A549 (cell line): Measurements from ENCODE around the gene TMEM163. TPM values are rescaled to one million over a fixed set of nuclear protein-coding genes. Genes with fewer than 3 reads are reported as not detected.
"Not testable (repeated sequence)": the region's sequence is repeated elsewhere in the genome, so short reads cannot be mapped to it uniquely, and the experiment has no call there.

Experiments
- ATAC-seq, 2 experiments: fragments of 200-7000 bp in 1 of 2; fragments of >200 bp in 1 of 2; cut with Nextera tagmentation in 1 of 2; cut with Tn5 transposase in 1 of 2; 3 replicates each; pipeline versions ENCODE4 v1.8.0 to v1.9.1; 2018 to 2020; ENCODE audit warnings: mild to moderate bottlenecking in 1 of 2, moderate library complexity in 1 of 2
- CTCF ChIA-PET: fragments of 300-600 bp; sonication (Branson Sonifier 250); formaldehyde crosslinking; extraction: SDS; loops from one replicate; lab custom pipeline; 2021; ENCODE audit warnings: antibody characterized with exemption, inconsistent platforms; lab: Yijun Ruan, JAX
- POLR2A ChIA-PET: fragments of 350-600 bp; formaldehyde crosslinking; extraction: SDS; loops from one replicate; lab custom pipeline; 2021; ENCODE audit warnings: antibody characterized with exemption, inconsistent platforms; lab: Yijun Ruan, JAX
- DNase-seq, 2 experiments: peaks; one replicate each; pipeline versions ENCODE4 v3.0.0 to v3.0.0-alpha.2; 2011 to 2016; ENCODE audit warnings: low read depth in 1 of 2, low spot score in 1 of 2
- FAIRE-seq: peaks from 2 replicates; lab custom pipeline; 2011; peaks lifted over from hg19 to GRCh38; lab: Jason Lieb, UNC
- H3K27ac ChIP-seq, 2 experiments: fragments of >200 bp; sonication (Bioruptor Twin); formaldehyde crosslinking; 3 replicates each; pipeline ENCODE4 v1.5.1; 2016 to 2017
- H3K4me1 ChIP-seq: fragments of >200 bp; sonication (Bioruptor Twin); formaldehyde crosslinking; 3 replicates; pipeline ENCODE4 v1.6.1; 2016
- H3K4me2 ChIP-seq: fragments of >200 bp; sonication (Bioruptor Twin); formaldehyde crosslinking; 3 replicates; pipeline ENCODE4 v1.6.1; 2016
- H3K4me3 ChIP-seq: fragments of >200 bp; sonication (Bioruptor Twin); formaldehyde crosslinking; 3 replicates; pipeline ENCODE4 v1.5.1; 2016
- H3K9me3 ChIP-seq: fragments of >200 bp; sonication (Bioruptor Twin); formaldehyde crosslinking; 3 replicates; pipeline ENCODE4 v1.6.1; 2016
- BCL3 ChIP-seq: fragments of >200 bp; sonication (Bioruptor Twin); formaldehyde crosslinking; IDR thresholded peaks from 3 replicates; pipeline ENCODE4 v1.6.1; 2016
- CBX8 ChIP-seq: fragments of 200-600 bp; sonication (generic); IDR thresholded peaks from 2 replicates; pipeline ENCODE4 v1.6.1; 2016
- CHD2 ChIP-seq: fragments of 150-350 bp; IDR thresholded peaks from 2 replicates; pipeline ENCODE4 v1.6.1; 2014; ENCODE audit warnings: low read length; ENCODE audit not compliant: partially characterized antibody
- CTCF ChIP-seq: fragments of >200 bp; sonication (Bioruptor Twin); formaldehyde crosslinking; IDR thresholded peaks from 3 replicates; pipeline ENCODE4 v1.5.1; 2016
- EHF ChIP-seq: fragments of 250-450 bp; sonication (Bioruptor Pico); IDR thresholded peaks from 2 replicates; pipeline ENCODE4 v1.5.0; 2020; ENCODE audit warnings: mild to moderate bottlenecking
- EP300 ChIP-seq, 2 experiments: fragments of >200 bp; sonication (Bioruptor Twin); formaldehyde crosslinking; IDR thresholded peaks; 2 replicates in 1 of 2; 3 replicates in 1 of 2; pipeline ENCODE4 v1.6.1; 2016 to 2017
- FOSB ChIP-seq: fragments of 250-450 bp; sonication (Bioruptor Pico); IDR thresholded peaks from 2 replicates; pipeline ENCODE4 v1.5.0; 2020; ENCODE audit warnings: mild to moderate bottlenecking, moderate library complexity
- FOSL2 ChIP-seq, 2 experiments: fragments of 450-650 bp in 1 of 2; fragments of >200 bp in 1 of 2; sonication (Bioruptor Twin) in 1 of 2; formaldehyde crosslinking; IDR thresholded peaks; 2 replicates each; pipeline versions ENCODE4 v1.5.0 to v1.6.1; 2016 to 2020; ENCODE audit warnings: mild to moderate bottlenecking in 1 of 2, moderate library complexity in 1 of 2
- HDAC2 ChIP-seq: fragments of 200-600 bp; sonication (generic); IDR thresholded peaks from 2 replicates; pipeline ENCODE4 v1.6.1; 2016
- HEYL ChIP-seq: fragments of 250-450 bp; sonication (Bioruptor Pico); IDR thresholded peaks from 2 replicates; pipeline ENCODE4 v1.8.0; 2021; ENCODE audit warnings: mild to moderate bottlenecking, moderate library complexity
- HOXA7 ChIP-seq: fragments of 250-450 bp; sonication (Bioruptor Pico); IDR thresholded peaks from 2 replicates; pipeline ENCODE4 v1.5.0; 2020; ENCODE audit warnings: mild to moderate bottlenecking, moderate library complexity
- HOXB13 ChIP-seq: fragments of 250-450 bp; sonication (Bioruptor Pico); IDR thresholded peaks from 2 replicates; pipeline ENCODE4 v1.5.0; 2020; ENCODE audit warnings: low read depth, mild to moderate bottlenecking, moderate library complexity
- HOXB5 ChIP-seq: fragments of 250-450 bp; sonication (Bioruptor Pico); IDR thresholded peaks from 2 replicates; pipeline ENCODE4 v1.5.0; 2020; ENCODE audit warnings: mild to moderate bottlenecking, moderate library complexity
- JUN ChIP-seq, 2 experiments: fragments of >200 bp; sonication (Bioruptor Twin); formaldehyde crosslinking; IDR thresholded peaks; 2 replicates in 1 of 2; 3 replicates in 1 of 2; pipeline ENCODE4 v1.6.1; 2016 to 2017
- KDM1A ChIP-seq: fragments of 200-600 bp; sonication (generic); IDR thresholded peaks from 2 replicates; pipeline ENCODE4 v1.6.1; 2016; ENCODE audit warnings: low read depth, mild to moderate bottlenecking
- KDM5A ChIP-seq: fragments of 200-600 bp; sonication (generic); IDR thresholded peaks from 2 replicates; pipeline ENCODE4 v1.6.1; 2016; ENCODE audit warnings: antibody characterized with exemption, mild to moderate bottlenecking
- MAFK ChIP-seq: fragments of 450-650 bp; IDR thresholded peaks from 2 replicates; pipeline ENCODE4 v1.6.1; 2014; ENCODE audit not compliant: partially characterized antibody
- NFE2L2 ChIP-seq: fragments of 150-350 bp; conservative IDR thresholded peaks from 2 replicates; pipeline ENCODE4 v1.6.1; 2014; ENCODE audit warnings: low read length
- NPAS2 ChIP-seq: fragments of 250-450 bp; sonication (Bioruptor Pico); IDR thresholded peaks from 2 replicates; pipeline ENCODE4 v1.8.0; 2022; ENCODE audit warnings: mild to moderate bottlenecking, moderate library complexity, borderline replicate concordance
- NR3C1 ChIP-seq: fragments of >200 bp; sonication (Bioruptor Twin); formaldehyde crosslinking; IDR thresholded peaks from 3 replicates; pipeline ENCODE4 v1.6.1; 2017
- PHF8 ChIP-seq: fragments of 200-600 bp; sonication (generic); IDR thresholded peaks from 2 replicates; pipeline ENCODE4 v1.6.1; 2016; ENCODE audit warnings: low read depth, mild to moderate bottlenecking, antibody characterized with exemption, moderate library complexity, borderline replicate concordance
- POLR2A ChIP-seq: IDR thresholded peaks from 2 replicates; pipeline ENCODE4 v1.6.1; 2012; ENCODE audit warnings: mild to moderate bottlenecking, low read length
- RARB ChIP-seq: fragments of 250-450 bp; sonication (Bioruptor Pico); IDR thresholded peaks from 2 replicates; pipeline ENCODE4 v1.8.0; 2021; ENCODE audit warnings: mild to moderate bottlenecking, moderate library complexity
- RCOR1 ChIP-seq: fragments of 150-350 bp; IDR thresholded peaks from 2 replicates; pipeline ENCODE4 v1.6.1; 2014; ENCODE audit warnings: antibody characterized with exemption, low read length, low read depth
- RFX5 ChIP-seq: fragments of 450-650 bp; IDR thresholded peaks from 2 replicates; pipeline ENCODE4 v1.7.1; 2014; ENCODE audit warnings: antibody characterized with exemption, mild to moderate bottlenecking, moderate library complexity
- RNF2 ChIP-seq: fragments of 200-600 bp; sonication (generic); IDR thresholded peaks from 2 replicates; pipeline ENCODE4 v1.6.1; 2016; ENCODE audit warnings: low read depth, mild to moderate bottlenecking, antibody characterized with exemption, moderate library complexity, borderline replicate concordance
- SREBF2 ChIP-seq: fragments of 450-650 bp; IDR thresholded peaks from 2 replicates; pipeline ENCODE4 v1.6.1; 2014; ENCODE audit warnings: mild to moderate bottlenecking, moderate library complexity
- TFCP2L1 ChIP-seq: fragments of 250-450 bp; sonication (Bioruptor Pico); IDR thresholded peaks from 2 replicates; pipeline ENCODE4 v1.5.0; 2021; ENCODE audit warnings: mild to moderate bottlenecking
- ZC3H11A ChIP-seq: fragments of 450-650 bp; IDR thresholded peaks from 2 replicates; pipeline ENCODE4 v1.6.1; 2014; ENCODE audit warnings: antibody characterized with exemption, mild to moderate bottlenecking
- WGBS: methylation state at CpG from one replicate; pipeline ENCODE4 v1.1.6; 2017; ENCODE audit errors: missing lambda C conversion rate; 5-methylcytosine and 5-hydroxymethylcytosine counted together
- polyA plus RNA-seq, 4 experiments: library from polyadenylated mRNA; depleted of rRNA in 3 of 4; stranded (reverse); fragments of >200 nt; fragmentation: RNase III in 1 of 4; extraction: RNeasy Plus Mini Kit Qiagen cat#74134 plus additional on column Dnase treatment in 1 of 4; gene quantifications; 2 replicates in 3 of 4; 3 replicates in 1 of 4; pipeline ENCODE4 v1.2.3, GENCODE V29; 2011 to 2017
- TF ChIP-seq, protein P1 (sequence below): fragments of 250-450 bp; sonication (Bioruptor Pico); IDR thresholded peaks from 2 replicates; pipeline ENCODE4 v1.5.0; 2020; ENCODE audit warnings: low read depth, mild to moderate bottlenecking, moderate library complexity

TMEM163 gene
- polyA plus RNA-seq, 2 of the 4 experiments (the other 2 are of a cell fraction) = not detected

DNA sequence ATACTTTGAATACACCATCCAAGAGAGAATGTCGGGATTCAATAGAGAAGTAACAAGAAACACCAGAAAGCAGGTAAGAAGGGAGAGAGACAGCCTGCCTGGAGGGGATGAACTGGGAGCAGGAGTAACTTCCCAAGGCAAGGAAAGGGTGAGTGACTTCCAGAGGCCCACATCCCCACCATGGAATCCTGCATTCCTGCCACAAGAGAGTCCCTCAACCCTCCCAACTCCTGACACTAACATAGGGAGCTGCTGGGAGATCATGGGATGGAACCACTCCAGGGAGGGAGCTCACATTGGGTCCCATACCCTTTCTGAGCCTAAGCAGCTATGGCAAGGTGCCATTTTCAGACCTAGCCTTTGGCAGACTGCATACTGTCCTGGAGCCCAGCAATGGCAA is 5.5 kb upstream of the TMEM163 start:
- no peak for TF ChIP-seq POLR2A
- no peak for TF ChIP-seq NPAS2 (CRISPR knock-in tag)
- TF ChIP-seq CBX8 = no peak
- no peak for TF ChIP-seq FOSL2 (IDR thresholded peaks at IDR 0.05)
- TF ChIP-seq FOSL2 (CRISPR knock-in tag; IDR thresholded peaks at IDR 0.05) = no peak
- no peak for TF ChIP-seq KDM1A
- TF ChIP-seq HOXB13 (CRISPR knock-in tag) = no peak
- no peak for TF ChIP-seq HDAC2
- no peak for TF ChIP-seq MAFK
- TF ChIP-seq TFCP2L1 (CRISPR knock-in tag) = no peak
- TF ChIP-seq HOXA7 (CRISPR knock-in tag) = no peak
- TF ChIP-seq RNF2 = no peak
- no peak for TF ChIP-seq RARB
- TF ChIP-seq FOSB (CRISPR knock-in tag) = no peak
- no peak for TF ChIP-seq NFE2L2
- WGBS = 37% methylated on average over 1 of the region's 1 CpG
- Histone ChIP-seq H3K9me3 (no peaks in the 10 kb centered on the region), H3K4me1 (no peaks in the 10 kb centered on the region), H3K4me3 (no peak overlapping the region), H3K27ac (no peak overlapping the region), H3K4me2 (no peak overlapping the region)
- CTCF ChIA-PET = interaction anchor here (1.0 to 1.1 kb wide), 2 partner anchors 11 to 19 kb away, joined by 3 to 4 read pairs; no protein-coding TSS in a partner anchor
- FAIRE-seq (no peak), ATAC-seq (no peak), DNase-seq (no peak)
- POLR2A ChIA-PET = no interaction called here

DNA sequence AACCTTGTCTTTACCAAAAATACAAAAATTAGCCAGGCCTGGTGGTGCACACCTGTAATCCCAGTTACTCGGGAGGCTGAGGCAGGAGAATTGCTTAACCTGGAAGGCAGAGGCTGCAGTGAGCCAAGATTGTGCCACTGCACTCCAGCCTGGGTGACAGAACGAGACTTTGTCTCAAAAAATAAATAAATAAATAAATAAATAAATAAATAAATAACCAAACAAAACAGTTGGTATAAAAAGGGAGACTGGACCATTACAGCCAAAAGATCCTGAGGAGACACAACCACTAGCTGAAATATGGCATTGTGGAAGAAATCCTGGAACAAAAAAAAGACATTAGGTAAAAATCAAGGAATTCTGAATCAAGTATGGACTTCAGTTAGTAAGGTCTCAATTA is 4.9 kb upstream of the TMEM163 start:
- FAIRE-seq = not testable (repeated sequence)

DNA sequence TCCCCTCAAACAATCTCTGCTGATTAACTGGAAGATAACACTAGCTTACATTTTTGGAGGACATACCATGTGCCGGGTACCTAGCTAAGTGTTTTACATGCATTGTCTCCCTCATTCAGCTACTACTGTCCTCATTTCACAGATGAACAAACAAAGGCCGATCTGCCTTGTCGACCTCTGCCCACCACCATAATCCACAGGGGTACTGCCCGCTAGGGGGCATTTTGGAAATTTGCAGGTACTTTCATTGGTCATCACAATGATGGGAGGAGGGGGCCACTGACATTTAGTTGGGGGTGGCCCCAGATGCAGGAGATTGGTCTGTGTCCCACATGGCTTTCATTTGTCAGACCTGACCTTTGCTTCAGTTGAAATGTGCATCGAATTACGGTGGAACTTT is 3.9 kb upstream of the TMEM163 start:
- Histone ChIP-seq H3K4me1 (peaks cover 6% of the 10 kb centered on the region; the same call in 1 of the 3 replicates), H3K4me2 (no peak overlapping the region), H3K9me3 (no peaks in the 10 kb centered on the region), H3K4me3 (no peak overlapping the region), H3K27ac (no peak overlapping the region)
- ATAC-seq (peak in 1 of 2 experiments; percentile 42; a peak in 2 of 6 replicates), DNase-seq (no peak), FAIRE-seq (no peak)
- WGBS = 21% methylated on average over 6 of the region's 6 CpGs
- ChIA-PET POLR2A (no interaction called here), CTCF (no interaction called here)
- peak; percentile 20; the same call in 1 of the 3 replicates for TF ChIP-seq CTCF
- TF ChIP-seq CHD2 = no peak

More for the DNA sequence above, 4.9 kb upstream of the TMEM163 start:
- POLR2A ChIA-PET, DNase-seq, ATAC-seq, H3K4me3 ChIP-seq, H3K4me2 ChIP-seq, H3K9me3 ChIP-seq, H3K4me1 ChIP-seq, H3K27ac ChIP-seq: not testable (repeated sequence)
- TF ChIP-seq ZC3H11A = peak; percentile 60
- WGBS = 8% methylated on average over 2 of the region's 2 CpGs
- CTCF ChIA-PET = interaction anchor here (1.0 kb wide), 1 partner anchor 20 kb away, joined by 3 read pairs; no protein-coding TSS in a partner anchor

- WGBS = 36% methylated on average over 4 of the region's 4 CpGs
- TF ChIP-seq FOSL2 (IDR thresholded peaks at IDR 0.05) (no peak), FOSL2 (CRISPR knock-in tag; IDR thresholded peaks at IDR 0.05) (no peak), JUN (IDR thresholded peaks at IDR 0.05) (no peak), HOXB13 (CRISPR knock-in tag) (no peak), NR3C1 (no peak), HEYL (CRISPR knock-in tag) (no peak), RFX5 (no peak), TFCP2L1 (CRISPR knock-in tag) (no peak), EHF (CRISPR knock-in tag) (no peak), RCOR1 (no peak), EP300 (IDR thresholded peaks at IDR 0.05) (no peak), SREBF2 (no peak), KDM5A (no peak), PHF8 (no peak), BCL3 (no peak), HOXB5 (no peak), FOSB (CRISPR knock-in tag) (no peak)
- TF ChIP-seq, protein P1, sequence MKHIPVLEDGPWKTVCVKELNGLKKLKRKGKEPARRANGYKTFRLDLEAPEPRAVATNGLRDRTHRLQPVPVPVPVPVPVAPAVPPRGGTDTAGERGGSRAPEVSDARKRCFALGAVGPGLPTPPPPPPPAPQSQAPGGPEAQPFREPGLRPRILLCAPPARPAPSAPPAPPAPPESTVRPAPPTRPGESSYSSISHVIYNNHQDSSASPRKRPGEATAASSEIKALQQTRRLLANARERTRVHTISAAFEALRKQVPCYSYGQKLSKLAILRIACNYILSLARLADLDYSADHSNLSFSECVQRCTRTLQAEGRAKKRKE (CRISPR knock-in tag) = no peak
- CTCF ChIA-PET = interaction anchor here (0.6 kb wide), 1 partner anchor 90 kb away, joined by 3 read pairs; no protein-coding TSS in a partner anchor
- ATAC-seq (no peak), DNase-seq (no peak), FAIRE-seq (no peak)
- Histone ChIP-seq H3K4me2 (no peak overlapping the region), H3K27ac (no peak overlapping the region), H3K4me1 (peaks cover 6% of the 10 kb centered on the region; the same call in 1 of the 3 replicates), H3K4me3 (no peak overlapping the region), H3K9me3 (no peaks in the 10 kb centered on the region)
- POLR2A ChIA-PET = no interaction called here
Measured at GRCh38 chr2:134721596-134721995, 2.8 kb upstream of the TMEM163 start.
